GM19099 (cell line): ENCODE results near the gene ABO.

Experiments used
- POLR2A ChIP-seq: IDR thresholded peaks from 3 replicates; pipeline ENCODE4 v1.6.1; 2011; ENCODE audit warnings: low read depth; ENCODE audit not compliant: insufficient read length; ENCODE audit errors: extremely low read depth

Gene ABO

GRCh38 chr9:133303266-133304157 is 28.5 kb upstream of the ABO start:
- no peak for TF ChIP-seq POLR2A

GRCh38 chr9:133301253-133302230 is 26.5 kb upstream of the ABO start:
- TF ChIP-seq POLR2A: no peak

- no peak for TF ChIP-seq POLR2A
Measured at GRCh38 chr9:133294257-133294656, 19.3 kb upstream of the ABO start.

- TF ChIP-seq POLR2A: no peak
Measured at GRCh38 chr9:133290751-133291302, 15.8 kb upstream of the ABO start.

GRCh38 chr9:133286523-133286922 is 11.5 kb upstream of the ABO start:
- no peak for TF ChIP-seq POLR2A

GRCh38 chr9:133285252-133285775 is 10.3 kb upstream of the ABO start:
- no peak for TF ChIP-seq POLR2A

GRCh38 chr9:133284362-133284761 is 9.4 kb upstream of the ABO start:
- TF ChIP-seq POLR2A: no peak

- TF ChIP-seq POLR2A: no peak
Measured at GRCh38 chr9:133282464-133283238, 7.7 kb upstream of the ABO start.

GRCh38 chr9:133280392-133280791 is 5.4 kb upstream of the ABO start:
- no peak for TF ChIP-seq POLR2A

GRCh38 chr9:133278161-133279114 is 3.4 kb upstream of the ABO start:
- TF ChIP-seq POLR2A: no peak

- TF ChIP-seq POLR2A: no peak
Measured at GRCh38 chr9:133277467-133277866, 2.5 kb upstream of the ABO start.

GRCh38 chr9:133276923-133277322 is 1.9 kb upstream of the ABO start:
- no peak for TF ChIP-seq POLR2A

- no peak for TF ChIP-seq POLR2A
Measured at GRCh38 chr9:133276001-133276884, 1.2 kb upstream of the ABO start.
